Adrenal gland (tissue), 12 donors: ENCODE data around the gene SULT4A1. TPM values are rescaled to one million over a fixed set of nuclear protein-coding genes. Genes with fewer than 3 reads are reported as not detected.
"Not testable (repeated sequence)": the region's sequence is repeated elsewhere in the genome, so short reads cannot be mapped to it uniquely, and the experiment has no call there.

Experiments
- DNase-seq, 7 donors: peaks; one replicate each; pipeline ENCODE4 v3.0.0-alpha.2; 2019 to 2020
- H3K27ac ChIP-seq, 5 donors: fragments of 200-600 bp; sonication (generic) in 4 of 5; 1 replicate in 3 of 5; 2 replicates in 2 of 5; pipeline versions ENCODE4 v1.5.1 to v1.8.0; 2016 to 2020; ENCODE audit warnings: mild to moderate bottlenecking in 1 of 5
- H3K27me3 ChIP-seq: fragments of 200-600 bp; 2 replicates; pipeline ENCODE4 v1.8.0; 2021
- H3K36me3 ChIP-seq, 2 donors: fragments of 200-600 bp; replicated peaks in 1 of 2; 1 replicate in 1 of 2; 2 replicates in 1 of 2; pipeline versions ENCODE4 v1.5.1 to v1.8.0; 2018 to 2022
- H3K4me1 ChIP-seq, 2 donors: fragments of 200-600 bp; replicated peaks in 1 of 2; 1 replicate in 1 of 2; 2 replicates in 1 of 2; pipeline versions ENCODE4 v1.5.1 to v1.8.0; 2018 to 2021
- H3K4me3 ChIP-seq, 4 donors: fragments of 200-600 bp; sonication (generic) in 3 of 4; one replicate each; pipeline ENCODE4 v1.5.1; 2016 to 2018
- H3K9me3 ChIP-seq, 3 donors: fragments of 200-600 bp; sonication (generic) in 1 of 3; replicated peaks in 1 of 3; 1 replicate in 2 of 3; 2 replicates in 1 of 3; pipeline versions ENCODE4 v1.5.1 to v1.8.0; 2016 to 2021
- POLR2A ChIP-seq, 2 donors: fragments of 450-650 bp; IDR thresholded peaks; one replicate each; pipeline ENCODE4 v1.6.1; 2017; ENCODE audit warnings: antibody characterized with exemption in 2 of 2, mild to moderate bottlenecking in 2 of 2, moderate library complexity in 1 of 2
- WGBS, 4 donors: extraction: QIAGEN DNeasy Blood & Tissue Kit in 2 of 4; methylation state at CpG; one replicate each; pipeline versions ENCODE4 v1.1.5 to v1.1.7; 2013 to 2017; 5-methylcytosine and 5-hydroxymethylcytosine counted together
- intact Hi-C, 2 donors: fragments of 100-400 bp; cut with DNase I; formaldehyde crosslinking; loops; one replicate each; pipeline versions ENCODE4 v1.14.1 to v1.15.0; 2022 to 2023
- polyA plus RNA-seq, 3 donors: library from polyadenylated mRNA; stranded (reverse); fragments of 200-250 nt in 2 of 3; fragments of 350-450 nt in 1 of 3; fragmentation: Illumina TruSeq in 1 of 3; extraction: RNeasy Lipid Tissue Mini Kit (QIAGEN cat#74804) in 1 of 3; gene quantifications; one replicate each; pipeline ENCODE4 v1.2.3, GENCODE V29; 2013 to 2014
- total RNA-seq, 9 donors: library from RNA; depleted of rRNA in 4 of 9; stranded (reverse); fragments of >200 nt in 4 of 9; fragments of 120-200 nt in 1 of 9; fragmentation: NEBNext Ultra II Directional in 1 of 9; extraction: Animal tissue kit (Norgen Biotek cat#: 25700) in 1 of 9; gene quantifications; one replicate each; pipeline versions ENCODE4 v1.1.0 to v1.2.4, GENCODE V29; 2013 to 2023
- TF ChIP-seq, protein P1 (sequence below), 6 experiments: fragments of 450-650 bp in 4 of 6; fragments of 200-600 bp in 2 of 6; sonication (generic) in 1 of 6; IDR thresholded peaks; 1 replicate in 5 of 6; 2 replicates in 1 of 6; pipeline versions ENCODE4 v1.5.1 to v1.8.0; 2016 to 2021; ENCODE audit warnings: antibody characterized with exemption in 6 of 6, mild to moderate bottlenecking in 2 of 6, moderate library complexity in 1 of 6
- donor health status: healthy with polysubstance abuse.
- donor health status: Bipolar disorder and iron deficiency.
- donor health status: DM: yes; HTN: yes; CAD: no.
- donor health status: DM: no; HTN: no; CAD: no.
- donor health status: DM: no; HTN: no; CAD: no.
- donor health status: DM: yes; HTN: yes; CAD: no.

The SULT4A1 gene
- total and polyA plus RNA-seq, 12 donors: 0.65 to 8.8 (median 2.8) TPM; not detected in 4

DNA sequence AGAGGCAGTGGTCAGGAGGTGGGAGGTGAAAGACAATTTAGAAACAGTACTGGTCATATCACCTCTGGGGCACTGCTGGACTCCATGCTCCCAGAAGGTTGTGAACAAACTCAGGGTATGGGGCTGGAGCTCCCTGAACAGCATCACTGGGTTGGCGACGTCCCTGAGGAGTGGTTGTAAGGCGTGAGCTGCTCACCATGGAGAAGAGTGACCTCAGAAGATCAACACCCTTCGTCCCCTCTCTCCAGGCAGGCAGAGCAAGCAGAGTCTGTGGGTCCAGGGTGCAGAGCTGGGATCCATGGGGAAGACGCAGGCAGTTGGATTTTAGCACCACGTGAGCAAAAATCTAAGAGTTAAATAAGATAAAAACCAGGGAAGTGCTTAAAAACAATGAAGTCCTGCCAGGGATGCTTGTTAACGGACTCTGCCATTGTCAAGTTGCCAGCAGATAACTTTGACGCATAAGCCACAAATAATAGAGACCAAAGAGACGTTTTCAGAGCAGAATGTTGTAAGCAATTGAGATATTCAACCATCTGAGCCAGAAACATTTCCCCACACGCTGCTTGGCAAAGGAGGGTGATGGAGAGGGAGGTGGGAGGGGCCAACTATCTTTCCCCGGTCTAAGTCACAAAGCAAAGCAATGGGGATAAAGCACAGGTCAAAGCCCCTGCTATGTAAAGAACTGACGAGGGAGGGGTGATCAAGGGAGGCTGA lies 15.9 kb upstream of the SULT4A1 start:
- WGBS, 4 donors: 50 to 63% (median 59%) methylated on average over 8 to 12 of the region's 12 CpGs
- Histone ChIP-seq H3K27me3 (no peaks in the 10 kb centered on the region), H3K27ac (no peak overlapping the region), H3K36me3 (no peaks in the 10 kb centered on the region), H3K4me1 (no peaks in the 10 kb centered on the region), H3K9me3 (no peaks in the 10 kb centered on the region), H3K4me3 (no peak overlapping the region)
- intact Hi-C loops: no loop called here
- peak in 2 of 7 donors; percentile 1 to 5 for DNase-seq
- TF ChIP-seq, protein P1, sequence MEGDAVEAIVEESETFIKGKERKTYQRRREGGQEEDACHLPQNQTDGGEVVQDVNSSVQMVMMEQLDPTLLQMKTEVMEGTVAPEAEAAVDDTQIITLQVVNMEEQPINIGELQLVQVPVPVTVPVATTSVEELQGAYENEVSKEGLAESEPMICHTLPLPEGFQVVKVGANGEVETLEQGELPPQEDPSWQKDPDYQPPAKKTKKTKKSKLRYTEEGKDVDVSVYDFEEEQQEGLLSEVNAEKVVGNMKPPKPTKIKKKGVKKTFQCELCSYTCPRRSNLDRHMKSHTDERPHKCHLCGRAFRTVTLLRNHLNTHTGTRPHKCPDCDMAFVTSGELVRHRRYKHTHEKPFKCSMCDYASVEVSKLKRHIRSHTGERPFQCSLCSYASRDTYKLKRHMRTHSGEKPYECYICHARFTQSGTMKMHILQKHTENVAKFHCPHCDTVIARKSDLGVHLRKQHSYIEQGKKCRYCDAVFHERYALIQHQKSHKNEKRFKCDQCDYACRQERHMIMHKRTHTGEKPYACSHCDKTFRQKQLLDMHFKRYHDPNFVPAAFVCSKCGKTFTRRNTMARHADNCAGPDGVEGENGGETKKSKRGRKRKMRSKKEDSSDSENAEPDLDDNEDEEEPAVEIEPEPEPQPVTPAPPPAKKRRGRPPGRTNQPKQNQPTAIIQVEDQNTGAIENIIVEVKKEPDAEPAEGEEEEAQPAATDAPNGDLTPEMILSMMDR (IDR thresholded peaks at IDR 0.05): no peak
- no peak for TF ChIP-seq POLR2A (IDR thresholded peaks at IDR 0.05)

DNA sequence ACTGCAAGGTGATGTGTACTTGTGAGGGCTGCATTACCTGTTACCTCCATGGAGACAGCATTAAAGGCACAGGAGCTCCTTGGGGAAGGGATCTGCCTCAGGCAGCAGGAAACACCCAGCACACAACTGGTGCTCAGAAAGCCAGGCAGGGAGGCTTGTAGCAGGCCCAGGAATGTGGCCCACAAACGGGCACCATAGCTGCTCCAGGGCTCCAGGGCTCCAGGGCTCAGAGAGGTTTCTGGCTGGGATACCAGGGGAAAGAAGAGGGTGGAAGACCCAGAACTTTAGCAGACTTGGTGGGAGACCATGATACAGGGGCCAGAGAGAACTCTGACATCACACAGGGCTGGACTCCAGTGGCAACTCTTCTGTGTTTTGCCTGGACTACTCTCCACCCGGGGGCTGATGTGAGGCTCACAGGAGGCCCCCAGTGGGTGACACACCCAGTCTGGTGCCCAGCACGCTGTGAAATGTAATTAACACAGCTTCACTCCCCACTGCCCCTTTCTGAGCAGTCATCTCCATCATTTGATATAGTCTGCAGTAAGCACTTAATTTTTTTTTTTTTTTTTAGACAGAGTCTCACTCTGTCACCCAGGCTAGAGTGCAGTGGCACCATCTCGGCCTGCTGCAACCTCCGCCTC lies 14.7 kb upstream of the SULT4A1 start:
- DNase-seq: no peak
- TF ChIP-seq, protein P1 (IDR thresholded peaks at IDR 0.05): no peak
- no peak for TF ChIP-seq POLR2A (IDR thresholded peaks at IDR 0.05)

DNA sequence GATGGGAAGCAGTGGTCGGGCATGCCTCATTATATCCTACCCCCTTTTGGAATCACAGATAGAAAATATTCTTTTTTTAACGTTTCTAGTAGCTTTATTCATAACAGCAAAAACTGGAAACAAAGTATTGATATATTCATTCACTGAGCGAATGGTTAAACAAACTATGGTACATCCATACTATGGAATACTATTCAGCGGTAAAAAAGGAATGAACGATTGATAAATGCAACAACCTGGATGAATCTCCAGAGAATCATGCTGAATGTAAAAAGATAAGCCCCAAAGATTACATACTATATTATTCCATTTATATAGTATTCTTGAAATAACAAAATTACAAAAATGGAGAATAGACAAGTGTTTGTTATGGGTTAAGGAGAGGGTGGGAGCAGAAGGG lies 7.5 kb upstream of the SULT4A1 start:
- no peaks in the 10 kb centered on the region for H3K9me3 ChIP-seq
- no peaks in the 10 kb centered on the region for H3K4me1 ChIP-seq
- H3K36me3 ChIP-seq: no peaks in the 10 kb centered on the region
- intact Hi-C loops: no loop called here
- no peak overlapping the region for H3K4me3 ChIP-seq
- TF ChIP-seq POLR2A (IDR thresholded peaks at IDR 0.05): no peak
- TF ChIP-seq, protein P1 (IDR thresholded peaks at IDR 0.05): no peak
- DNase-seq: no peak
- no peaks in the 10 kb centered on the region for H3K27me3 ChIP-seq
- WGBS, 4 donors: 72 to 85% (median 82%) methylated on average over 5 of the region's 5 CpGs
- no peak overlapping the region for H3K27ac ChIP-seq

More for the DNA sequence above, 14.7 kb upstream of the SULT4A1 start:
- no peak overlapping the region for H3K27ac ChIP-seq
- no peak overlapping the region for H3K4me3 ChIP-seq
- no peaks in the 10 kb centered on the region for H3K9me3 ChIP-seq
- 57 to 82% (median 70%) methylated on average over 4 to 5 of the region's 5 CpGs for WGBS, 4 donors
- H3K4me1 ChIP-seq: no peaks in the 10 kb centered on the region
- intact Hi-C loops: no loop called here
- no peaks in the 10 kb centered on the region for H3K27me3 ChIP-seq
- no peaks in the 10 kb centered on the region for H3K36me3 ChIP-seq

DNA sequence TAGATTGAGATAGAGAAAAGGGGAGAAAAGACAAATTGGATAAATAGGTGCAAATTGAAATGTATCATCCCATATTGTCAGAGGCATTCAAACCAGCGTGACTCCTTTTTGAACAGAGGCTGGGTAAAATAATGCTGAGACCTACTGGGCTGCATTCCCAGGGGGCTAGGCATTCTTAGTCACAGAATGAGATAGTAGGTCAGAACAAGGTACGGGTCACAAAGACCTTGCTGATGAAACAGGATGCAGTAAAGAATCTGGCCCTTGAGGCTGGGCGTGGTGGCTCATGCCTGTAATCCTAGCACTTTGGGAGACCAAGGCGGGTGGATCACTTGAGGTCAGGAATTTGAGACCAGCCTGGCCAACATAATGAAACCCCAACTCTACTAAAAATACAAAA lies 6.7 kb upstream of the SULT4A1 start:
- H3K27me3 ChIP-seq, H3K9me3 ChIP-seq, H3K4me1 ChIP-seq, H3K27ac ChIP-seq, H3K4me3 ChIP-seq, H3K36me3 ChIP-seq, intact Hi-C loops: not testable (repeated sequence)
- 73 to 86% (median 81%) methylated on average over 4 of the region's 4 CpGs for WGBS, 4 donors
- peak in 2 of 7 donors; percentile 0 to 1 for DNase-seq
